Measurements from ENCODE around the gene RNPC3.
"Not testable (repeated sequence)": the region's sequence is repeated elsewhere in the genome, so short reads cannot be mapped to it uniquely, and the experiment has no call there.

RNPC3 gene

GRCh38 chr1:103546496-103546895 lies 21.0 kb downstream of the RNPC3 start:
- no peak overlapping the region for H3K4me3 ChIP-seq (ENCODE audit: low read length)
- DNase-seq (ENCODE audit: low read depth, low spot score): no peak

- DNase-seq (ENCODE audit: low read depth, low spot score): no peak
- no peak overlapping the region for H3K4me3 ChIP-seq (ENCODE audit: low read length)
Observed at GRCh38 chr1:103547840-103548239, 22.3 kb downstream of the RNPC3 start.

DNA sequence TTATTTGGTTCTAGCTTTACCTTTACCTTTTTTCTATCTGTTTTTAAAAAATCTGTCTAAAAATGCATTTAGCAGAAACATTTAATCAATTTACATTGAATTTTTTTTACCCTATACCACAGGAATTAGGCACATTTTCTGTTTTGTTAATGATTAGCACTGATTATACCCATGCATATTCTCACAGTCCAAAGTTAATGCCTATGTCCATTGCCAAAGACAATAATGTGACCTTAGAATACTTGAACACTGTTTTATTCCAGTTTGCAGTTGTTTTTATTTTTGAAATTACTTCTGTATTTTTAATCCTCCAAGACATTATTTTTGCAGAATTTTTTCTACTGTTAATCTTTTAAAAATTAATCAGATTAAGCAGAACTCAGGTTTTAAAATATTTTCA lies 34.9 kb downstream of the RNPC3 start:
- no peak overlapping the region for H3K4me3 ChIP-seq (ENCODE audit: low read length)
- DNase-seq (ENCODE audit: low read depth, low spot score): no peak

DNA sequence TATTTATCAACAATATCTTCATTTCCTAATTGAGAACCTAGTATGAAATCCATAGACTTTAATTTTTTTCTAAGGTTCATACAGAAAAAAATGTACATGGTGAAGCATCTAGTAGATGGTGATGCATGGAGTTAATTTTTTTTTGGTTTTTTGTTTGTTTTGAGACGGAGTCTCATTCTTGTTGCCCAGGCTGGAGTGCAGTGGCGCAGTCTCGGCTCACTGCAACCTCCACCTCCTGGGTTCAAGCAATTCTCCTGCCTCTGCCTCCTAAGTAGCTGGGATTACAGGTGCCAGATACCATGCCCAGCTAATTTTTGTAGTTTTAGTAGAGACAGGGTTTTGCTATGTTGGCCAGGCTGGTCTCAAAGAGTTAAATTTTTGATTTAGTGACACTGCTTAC lies 35.6 kb downstream of the RNPC3 start:
- not testable (repeated sequence) for H3K4me3 ChIP-seq (ENCODE audit: low read length); DNase-seq (ENCODE audit: low read depth, low spot score)

- DNase-seq (ENCODE audit: low read depth, low spot score): no peak
- no peak overlapping the region for H3K4me3 ChIP-seq (ENCODE audit: low read length)
Observed at GRCh38 chr1:103561643-103562395, 36.3 kb downstream of the RNPC3 start.

GRCh38 chr1:103563056-103563455 lies 37.6 kb downstream of the RNPC3 start:
- H3K4me3 ChIP-seq (ENCODE audit: low read length): no peak overlapping the region

DNA sequence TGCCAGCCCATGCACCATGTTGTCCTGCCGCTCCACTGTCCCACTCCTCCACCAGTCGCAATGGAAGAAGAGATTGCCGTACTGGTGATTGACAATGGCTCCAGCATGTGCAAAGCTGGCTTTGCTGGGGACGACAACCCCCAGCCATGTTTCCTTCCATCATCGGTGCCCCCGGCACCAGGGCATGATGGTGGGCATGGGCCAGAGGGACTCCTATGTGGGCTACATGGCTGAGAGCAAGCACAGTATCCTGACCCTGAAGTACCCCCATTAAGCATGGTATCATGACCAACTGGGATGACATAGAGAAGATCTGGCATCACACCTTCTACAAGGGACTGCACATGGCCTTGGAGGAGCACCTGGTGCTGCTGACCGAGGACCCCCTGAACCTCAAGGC lies 44.0 kb downstream of the RNPC3 start:
- no peak for DNase-seq (ENCODE audit: low read depth, low spot score)
- H3K4me3 ChIP-seq (ENCODE audit: low read length): no peak overlapping the region

More at GRCh38 chr1:103563056-103563455, 37.6 kb downstream of the RNPC3 start:
- DNase-seq (ENCODE audit: low read depth, low spot score): no peak

- H3K4me3 ChIP-seq (ENCODE audit: low read length); DNase-seq (ENCODE audit: low read depth, low spot score): not testable (repeated sequence)
Observed at GRCh38 chr1:103571289-103571688, 45.8 kb downstream of the RNPC3 start, which contains the start of gene AMY2B. TSS of gene AMY2B (plus strand) at chr1:103571589. CDS start at chr1:103571603, 14 bp downstream.

- H3K4me3 ChIP-seq (ENCODE audit: low read length): no peak overlapping the region
- DNase-seq (ENCODE audit: low read depth, low spot score): no peak
Observed at GRCh38 chr1:103576065-103576464, 50.6 kb downstream of the RNPC3 start.

DNA sequence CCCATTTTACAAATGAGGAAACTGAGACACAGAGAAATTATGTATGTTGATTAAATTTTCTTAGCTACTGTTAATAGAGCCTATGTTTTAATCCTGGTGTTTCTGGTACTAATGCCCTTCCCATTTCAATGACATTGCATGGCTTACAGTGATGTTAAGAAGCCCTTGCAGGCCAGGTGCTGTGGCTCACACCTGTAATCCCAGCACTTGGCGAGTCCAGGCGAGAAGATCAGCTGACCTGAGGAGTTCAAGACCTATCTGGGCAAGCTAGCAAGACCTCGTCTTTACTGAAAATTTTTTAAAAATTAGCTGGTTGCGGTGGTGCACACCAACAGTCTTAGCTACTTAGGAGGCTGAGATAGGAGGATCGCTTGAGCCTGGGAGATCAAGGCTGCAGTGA lies 51.3 kb downstream of the RNPC3 start:
- DNase-seq (ENCODE audit: low read depth, low spot score); H3K4me3 ChIP-seq (ENCODE audit: low read length): not testable (repeated sequence)

DNA sequence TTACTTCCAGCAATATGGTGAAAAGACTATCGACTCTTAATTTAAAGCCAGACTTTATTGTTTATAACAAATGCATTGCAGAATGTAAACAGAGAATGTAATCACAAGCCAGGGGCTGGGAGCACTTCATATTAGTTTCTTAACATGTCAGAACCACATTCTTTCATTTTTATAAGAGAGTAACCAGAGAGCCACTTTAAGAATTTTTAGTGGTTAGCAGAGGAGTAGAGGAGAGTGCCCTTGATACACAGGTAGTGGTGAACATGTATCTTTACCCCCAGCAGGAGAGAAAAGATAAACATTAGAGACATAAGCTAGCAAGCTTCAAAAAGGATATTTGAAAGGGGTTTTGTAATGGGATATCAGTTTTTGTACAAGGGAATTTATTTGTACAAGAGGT lies 57.0 kb downstream of the RNPC3 start:
- no peak overlapping the region for H3K4me3 ChIP-seq (ENCODE audit: low read length)
- DNase-seq (ENCODE audit: low read depth, low spot score): no peak

- no peak for DNase-seq (ENCODE audit: low read depth, low spot score)
- no peak overlapping the region for H3K4me3 ChIP-seq (ENCODE audit: low read length)
Observed at GRCh38 chr1:103583887-103584286, 58.4 kb downstream of the RNPC3 start.

- no peak overlapping the region for H3K4me3 ChIP-seq (ENCODE audit: low read length)
- DNase-seq (ENCODE audit: low read depth, low spot score): no peak
Observed at GRCh38 chr1:103584537-103584936, 59.0 kb downstream of the RNPC3 start.

DNA sequence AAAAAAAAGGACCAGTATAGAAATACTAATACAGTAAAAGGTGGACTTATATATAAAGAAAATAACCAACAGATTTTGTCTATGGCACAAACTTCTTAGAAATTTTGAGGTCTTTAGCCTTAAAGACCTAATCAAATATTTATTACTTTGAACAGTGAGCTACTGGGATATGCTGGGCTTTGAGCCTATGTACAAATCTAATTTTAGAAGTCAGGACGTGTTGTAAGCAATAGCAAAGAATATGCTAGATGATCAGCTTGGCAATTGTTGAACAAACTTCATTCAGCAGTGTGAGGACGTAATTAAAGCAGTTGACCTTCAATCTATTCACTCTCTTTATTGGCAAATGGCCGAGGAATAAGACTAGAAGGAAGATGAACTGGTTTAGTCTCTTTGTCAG lies 77.2 kb downstream of the RNPC3 start:
- DNase-seq (ENCODE audit: low read depth, low spot score); H3K4me3 ChIP-seq (ENCODE audit: low read length): not testable (repeated sequence)
